CD4-positive, alpha-beta T cell treated with Interleukin-15 for 4 hours (primary cell): Measurements from ENCODE around the gene ARHGAP4.

Experiments
- DNase-seq: peaks from one replicate; pipeline ENCODE4 v3.0.0-alpha.2; 2020; ENCODE audit warnings: low spot score

ARHGAP4 gene

GRCh38 chrX:153867671-153868070 lies 58.4 kb downstream of the ARHGAP4 start:
- DNase-seq, result no peak

- no peak for DNase-seq
Observed at GRCh38 chrX:153867139-153867538, 58.9 kb downstream of the ARHGAP4 start.

- DNase-seq, result no peak
Observed at GRCh38 chrX:153866302-153867019, 59.6 kb downstream of the ARHGAP4 start.

- DNase-seq, result no peak
Observed at GRCh38 chrX:153865685-153866084, 60.4 kb downstream of the ARHGAP4 start.

GRCh38 chrX:153865321-153865580 lies 60.8 kb downstream of the ARHGAP4 start:
- no peak for DNase-seq

GRCh38 chrX:153864561-153865320 lies 61.3 kb downstream of the ARHGAP4 start:
- DNase-seq, result no peak

GRCh38 chrX:153864101-153864500 lies 62.0 kb downstream of the ARHGAP4 start:
- no peak for DNase-seq

- DNase-seq, result no peak
Observed at GRCh38 chrX:153863251-153863991, 62.6 kb downstream of the ARHGAP4 start.

GRCh38 chrX:153862369-153863250 lies 63.5 kb downstream of the ARHGAP4 start:
- DNase-seq, result no peak

- DNase-seq, result no peak
Observed at GRCh38 chrX:153861733-153862310, 64.2 kb downstream of the ARHGAP4 start.

GRCh38 chrX:153861151-153861550 lies 64.9 kb downstream of the ARHGAP4 start:
- DNase-seq, result no peak
